RWPE2 (cell line): ENCODE data around the gene TMC3.

ENCODE experiments used
- ATAC-seq: fragments of 200-7000 bp; cut with Tn5 transposase; 3 replicates; pipeline ENCODE4 v1.9.1; 2021; ENCODE audit warnings: low read depth
- DNase-seq: peaks from one replicate; pipeline ENCODE4 v3.0.0-alpha.2; 2020; ENCODE audit warnings: low spot score
- H3K27ac ChIP-seq: fragments of 450-650 bp; 2 replicates; pipeline ENCODE4 v1.5.1; 2017; ENCODE audit warnings: mild to moderate bottlenecking; ENCODE audit not compliant: poor library complexity, severe bottlenecking
- H3K27me3 ChIP-seq: fragments of 250-450 bp; sonication (Bioruptor Pico); 2 replicates; pipeline ENCODE4 v1.5.1; 2021; ENCODE audit warnings: mild to moderate bottlenecking, moderate library complexity; ENCODE audit not compliant: insufficient read depth, poor library complexity, severe bottlenecking
- H3K36me3 ChIP-seq: fragments of 250-450 bp; sonication (Bioruptor Pico); 2 replicates; pipeline ENCODE4 v1.5.1; 2020; ENCODE audit warnings: low read depth, mild to moderate bottlenecking, moderate library complexity
- H3K4me1 ChIP-seq: fragments of 250-450 bp; sonication (Bioruptor Pico); 2 replicates; pipeline ENCODE4 v1.5.1; 2021; ENCODE audit warnings: mild to moderate bottlenecking, moderate library complexity; ENCODE audit not compliant: insufficient read depth, poor library complexity, severe bottlenecking
- H3K4me3 ChIP-seq: fragments of 250-450 bp; sonication (Bioruptor Pico); 2 replicates; pipeline ENCODE4 v1.5.1; 2021; ENCODE audit warnings: mild to moderate bottlenecking, moderate library complexity; ENCODE audit not compliant: severe bottlenecking
- H3K9me3 ChIP-seq: fragments of 250-450 bp; sonication (Bioruptor Pico); 2 replicates; pipeline ENCODE4 v1.5.1; 2021; ENCODE audit warnings: mild to moderate bottlenecking, moderate library complexity; ENCODE audit not compliant: severe bottlenecking
- TF ChIP-seq, protein P1 (sequence below): fragments of 450-650 bp; IDR thresholded peaks from one replicate; pipeline ENCODE4 v1.5.1; 2017; ENCODE audit warnings: mild to moderate bottlenecking, moderate library complexity; ENCODE audit not compliant: poor library complexity, severe bottlenecking

The TMC3 gene

DNA sequence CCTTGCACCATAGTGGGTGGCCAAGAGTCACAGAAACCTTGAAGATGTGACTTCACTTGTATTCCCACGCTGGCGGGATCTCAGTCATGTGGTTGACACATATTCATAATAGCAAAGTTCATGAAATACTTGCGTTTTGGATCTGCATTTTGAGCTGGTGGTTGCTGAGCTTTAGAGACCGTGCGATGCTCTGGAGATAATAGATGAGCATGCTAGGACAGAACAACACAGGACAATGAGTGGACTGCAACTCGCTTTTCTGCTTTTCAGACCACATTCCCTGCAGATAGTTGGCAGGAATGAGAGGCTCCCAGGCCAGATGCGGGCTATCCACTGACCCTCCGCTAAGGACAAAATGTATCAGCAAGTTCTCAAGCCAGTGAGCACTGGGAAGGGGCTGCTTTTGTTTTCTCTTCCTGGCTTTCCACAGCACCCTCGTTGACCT is 36.3 kb downstream of the TMC3 start:
- H3K4me1 ChIP-seq: peaks cover 20% of the 10 kb centered on the region
- H3K36me3 ChIP-seq: no peaks in the 10 kb centered on the region
- H3K27ac ChIP-seq: peak overlapping the region; percentile 38
- no peak overlapping the region for H3K4me3 ChIP-seq
- H3K9me3 ChIP-seq: no peaks in the 10 kb centered on the region
- no peak for DNase-seq
- no peak for ATAC-seq
- TF ChIP-seq, protein P1, sequence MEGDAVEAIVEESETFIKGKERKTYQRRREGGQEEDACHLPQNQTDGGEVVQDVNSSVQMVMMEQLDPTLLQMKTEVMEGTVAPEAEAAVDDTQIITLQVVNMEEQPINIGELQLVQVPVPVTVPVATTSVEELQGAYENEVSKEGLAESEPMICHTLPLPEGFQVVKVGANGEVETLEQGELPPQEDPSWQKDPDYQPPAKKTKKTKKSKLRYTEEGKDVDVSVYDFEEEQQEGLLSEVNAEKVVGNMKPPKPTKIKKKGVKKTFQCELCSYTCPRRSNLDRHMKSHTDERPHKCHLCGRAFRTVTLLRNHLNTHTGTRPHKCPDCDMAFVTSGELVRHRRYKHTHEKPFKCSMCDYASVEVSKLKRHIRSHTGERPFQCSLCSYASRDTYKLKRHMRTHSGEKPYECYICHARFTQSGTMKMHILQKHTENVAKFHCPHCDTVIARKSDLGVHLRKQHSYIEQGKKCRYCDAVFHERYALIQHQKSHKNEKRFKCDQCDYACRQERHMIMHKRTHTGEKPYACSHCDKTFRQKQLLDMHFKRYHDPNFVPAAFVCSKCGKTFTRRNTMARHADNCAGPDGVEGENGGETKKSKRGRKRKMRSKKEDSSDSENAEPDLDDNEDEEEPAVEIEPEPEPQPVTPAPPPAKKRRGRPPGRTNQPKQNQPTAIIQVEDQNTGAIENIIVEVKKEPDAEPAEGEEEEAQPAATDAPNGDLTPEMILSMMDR: no peak
- no peaks in the 10 kb centered on the region for H3K27me3 ChIP-seq

DNA sequence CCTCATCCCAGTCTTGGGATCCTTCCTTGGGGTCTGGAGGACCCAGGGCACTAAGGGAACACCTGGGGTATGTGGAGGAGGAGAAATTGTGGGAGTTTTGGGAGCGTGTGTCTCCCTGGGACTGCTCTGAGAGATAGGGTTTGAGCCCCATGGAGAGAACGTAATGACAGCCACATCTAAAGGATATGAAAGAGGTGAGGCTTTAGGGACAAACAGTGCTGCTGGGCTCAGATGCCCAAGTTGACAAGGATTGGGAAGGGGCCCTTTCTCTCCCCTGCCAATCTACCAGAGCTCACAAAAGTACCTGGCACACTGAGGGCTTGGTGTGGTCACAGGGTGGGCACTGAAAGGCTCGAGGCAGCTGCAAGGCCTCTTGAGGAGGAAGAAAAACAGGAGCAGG is 36.8 kb downstream of the TMC3 start:
- TF ChIP-seq, protein P1: no peak
- H3K27me3 ChIP-seq: no peaks in the 10 kb centered on the region
- H3K4me1 ChIP-seq: peaks cover 20% of the 10 kb centered on the region
- H3K4me3 ChIP-seq: no peak overlapping the region
- H3K9me3 ChIP-seq: no peaks in the 10 kb centered on the region
- DNase-seq (no peak), ATAC-seq (no peak)
- no peaks in the 10 kb centered on the region for H3K36me3 ChIP-seq
- H3K27ac ChIP-seq: no peak overlapping the region

DNA sequence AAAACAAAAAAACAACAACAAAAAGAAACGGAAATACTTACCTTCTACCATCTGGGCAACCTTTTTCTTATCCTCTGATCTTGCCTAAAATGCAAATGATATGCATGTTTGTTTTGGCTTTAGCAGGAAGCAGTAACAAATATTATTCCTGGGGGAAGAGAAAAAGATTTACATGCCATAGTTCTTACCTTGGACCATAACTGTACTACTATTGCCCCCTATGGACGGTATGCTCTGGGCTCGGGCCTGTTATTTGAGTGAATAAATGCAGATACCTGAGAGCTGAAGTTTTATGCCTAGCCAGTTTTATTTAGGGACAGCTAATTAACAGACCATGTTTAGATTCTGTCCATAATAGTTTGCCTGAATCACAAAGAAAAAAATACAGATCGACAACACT is 37.4 kb downstream of the TMC3 start:
- TF ChIP-seq, protein P1: peak; percentile 65
- no peak overlapping the region for H3K4me3 ChIP-seq
- H3K36me3 ChIP-seq: no peaks in the 10 kb centered on the region
- H3K9me3 ChIP-seq: no peaks in the 10 kb centered on the region
- peaks cover 20% of the 10 kb centered on the region for H3K4me1 ChIP-seq
- no peak for ATAC-seq
- no peak overlapping the region for H3K27ac ChIP-seq
- H3K27me3 ChIP-seq: no peaks in the 10 kb centered on the region
- no peak for DNase-seq

DNA sequence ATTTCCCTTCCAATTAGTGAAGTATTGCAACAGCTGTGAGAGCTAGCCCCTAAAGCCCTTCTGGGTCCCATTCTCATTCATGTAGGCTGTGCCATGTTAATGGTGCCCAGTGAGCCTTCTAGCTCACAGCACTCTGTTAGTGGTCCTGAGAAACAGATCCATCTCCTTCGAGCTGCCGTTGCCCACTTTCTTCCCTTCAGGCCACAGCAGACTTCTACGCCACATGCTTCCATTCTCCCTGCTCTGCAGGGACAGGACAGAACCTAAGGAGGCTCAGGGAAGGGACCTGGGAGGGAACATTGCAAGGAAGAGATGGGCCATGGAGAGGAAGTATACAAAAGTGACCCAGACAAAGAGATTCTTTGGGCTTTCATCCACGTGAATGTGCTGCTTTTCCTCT is 38.4 kb downstream of the TMC3 start:
- no peak overlapping the region for H3K27ac ChIP-seq
- no peaks in the 10 kb centered on the region for H3K9me3 ChIP-seq
- no peaks in the 10 kb centered on the region for H3K27me3 ChIP-seq
- TF ChIP-seq, protein P1: no peak
- no peaks in the 10 kb centered on the region for H3K36me3 ChIP-seq
- peaks cover 20% of the 10 kb centered on the region for H3K4me1 ChIP-seq
- ATAC-seq: no peak
- no peak overlapping the region for H3K4me3 ChIP-seq
- DNase-seq: no peak

DNA sequence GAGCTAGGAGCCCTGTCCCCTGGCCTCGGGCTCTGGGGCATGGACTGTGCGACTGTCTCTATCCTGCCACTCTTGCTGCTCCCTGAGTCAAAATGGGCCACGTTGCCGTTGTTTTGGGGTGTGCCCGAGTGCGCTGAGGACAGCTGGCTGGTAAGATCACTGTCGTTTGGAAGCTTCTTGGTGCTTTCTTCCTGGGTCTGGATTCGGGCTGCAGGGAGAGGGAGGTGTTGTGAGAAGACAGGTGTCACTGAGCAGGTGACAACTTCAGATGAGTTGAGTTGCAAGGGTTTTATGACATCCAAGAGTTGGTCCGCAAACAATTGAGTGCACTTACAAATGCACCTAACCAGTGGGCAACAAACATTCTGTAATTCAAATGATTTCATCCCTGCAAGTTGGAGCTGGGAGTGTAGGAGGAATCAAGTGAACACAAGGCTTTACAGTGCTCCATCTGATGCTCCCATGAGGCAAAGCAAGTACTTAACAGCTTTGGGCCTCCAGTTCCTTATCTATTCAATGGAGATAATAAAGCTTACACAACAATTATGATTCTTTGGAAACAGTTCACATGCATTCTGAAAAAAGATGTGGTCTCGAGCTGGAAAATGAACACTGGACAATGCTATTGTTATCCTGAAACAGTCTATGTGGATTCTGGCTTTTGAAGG is 39.1 kb downstream of the TMC3 start:
- ATAC-seq (no peak), DNase-seq (no peak)
- no peak overlapping the region for H3K27ac ChIP-seq
- no peaks in the 10 kb centered on the region for H3K27me3 ChIP-seq
- no peaks in the 10 kb centered on the region for H3K36me3 ChIP-seq
- no peak overlapping the region for H3K4me3 ChIP-seq
- no peaks in the 10 kb centered on the region for H3K9me3 ChIP-seq
- H3K4me1 ChIP-seq: peaks cover 16% of the 10 kb centered on the region
- TF ChIP-seq, protein P1: no peak
